HEK293 (cell line): ENCODE results near the gene CUL7.

Experiments
- GLIS2 ChIP-seq: fragments of 450-650 bp; formaldehyde crosslinking; IDR thresholded peaks from 2 replicates; pipeline ENCODE4 v1.5.1; 2016; ENCODE audit warnings: missing biosample characterization, missing genetic modification characterization
- HOXC10 ChIP-seq: sonication (generic); formaldehyde crosslinking; IDR thresholded peaks from 2 replicates; pipeline ENCODE4 v1.8.1; 2023; ENCODE audit warnings: mild to moderate bottlenecking, missing genetic modification reagents
- KLF8 ChIP-seq: fragments of 450-650 bp; formaldehyde crosslinking; IDR thresholded peaks from 2 replicates; pipeline ENCODE4 v1.5.1; 2016; ENCODE audit warnings: missing biosample characterization, missing genetic modification characterization
- KLF9 ChIP-seq: fragments of 450-650 bp; formaldehyde crosslinking; IDR thresholded peaks from 2 replicates; pipeline ENCODE4 v1.5.1; 2016; ENCODE audit warnings: missing biosample characterization, missing genetic modification characterization, low read depth
- MEIS1 ChIP-seq: sonication (generic); formaldehyde crosslinking; IDR thresholded peaks from 2 replicates; pipeline ENCODE4 v1.8.1; 2022; ENCODE audit warnings: missing genetic modification reagents, mild to moderate bottlenecking, borderline replicate concordance
- OVOL3 ChIP-seq: fragments of 450-650 bp; formaldehyde crosslinking; IDR thresholded peaks from 2 replicates; pipeline ENCODE4 v1.5.1; 2016; ENCODE audit warnings: missing biosample characterization, missing genetic modification characterization
- PBX3 ChIP-seq: sonication (generic); formaldehyde crosslinking; IDR thresholded peaks from 2 replicates; pipeline ENCODE4 v1.8.1; 2022; ENCODE audit warnings: mild to moderate bottlenecking, moderate library complexity, missing genetic modification reagents
- PRDM10 ChIP-seq: fragments of 450-650 bp; formaldehyde crosslinking; IDR thresholded peaks from 2 replicates; pipeline ENCODE4 v1.5.1; 2016; ENCODE audit warnings: missing biosample characterization, missing genetic modification characterization
- SCRT2 ChIP-seq: fragments of 450-650 bp; formaldehyde crosslinking; IDR thresholded peaks from 2 replicates; pipeline ENCODE4 v1.5.1; 2016; ENCODE audit warnings: missing biosample characterization, missing genetic modification characterization
- SETDB1 ChIP-seq: IDR thresholded peaks from one replicate; pipeline ENCODE4 v1.6.1; 2017; ENCODE audit warnings: mild to moderate bottlenecking, low read length, moderate library complexity, mixed read lengths; ENCODE audit not compliant: insufficient read length
- YY2 ChIP-seq: fragments of 450-650 bp; formaldehyde crosslinking; IDR thresholded peaks from 2 replicates; pipeline ENCODE4 v1.5.1; 2016; ENCODE audit warnings: missing biosample characterization, missing genetic modification characterization
- ZBTB20 ChIP-seq: fragments of 450-650 bp; formaldehyde crosslinking; IDR thresholded peaks from 2 replicates; pipeline ENCODE4 v1.5.1; 2016; ENCODE audit warnings: missing biosample characterization, missing genetic modification characterization
- ZBTB7A ChIP-seq: fragments of 450-650 bp; formaldehyde crosslinking; IDR thresholded peaks from 2 replicates; pipeline ENCODE4 v1.5.1; 2016; ENCODE audit warnings: low read depth, missing biosample characterization, missing genetic modification characterization
- ZEB2 ChIP-seq: fragments of 450-650 bp; formaldehyde crosslinking; IDR thresholded peaks from 2 replicates; pipeline ENCODE4 v1.5.1; 2016; ENCODE audit warnings: missing biosample characterization, missing genetic modification characterization
- ZFP37 ChIP-seq: fragments of 450-650 bp; formaldehyde crosslinking; IDR thresholded peaks from 2 replicates; pipeline ENCODE4 v1.5.1; 2016; ENCODE audit warnings: missing biosample characterization, missing genetic modification characterization
- ZNF114 ChIP-seq: fragments of 450-650 bp; formaldehyde crosslinking; IDR thresholded peaks from 2 replicates; pipeline ENCODE4 v1.5.0; 2017; ENCODE audit warnings: missing biosample characterization, missing genetic modification characterization
- ZNF121 ChIP-seq: fragments of 450-650 bp; formaldehyde crosslinking; IDR thresholded peaks from 2 replicates; pipeline ENCODE4 v1.5.1; 2016; ENCODE audit warnings: missing biosample characterization, missing genetic modification characterization
- ZNF140 ChIP-seq: fragments of 450-650 bp; formaldehyde crosslinking; IDR thresholded peaks from 2 replicates; pipeline ENCODE4 v1.5.1; 2016; ENCODE audit warnings: missing biosample characterization, missing genetic modification characterization
- ZNF157 ChIP-seq: fragments of 450-650 bp; formaldehyde crosslinking; IDR thresholded peaks from 2 replicates; pipeline ENCODE4 v1.5.1; 2016; ENCODE audit warnings: missing biosample characterization, missing genetic modification characterization
- ZNF174 ChIP-seq: fragments of 450-650 bp; formaldehyde crosslinking; IDR thresholded peaks from 2 replicates; pipeline ENCODE4 v1.5.0; 2017; ENCODE audit warnings: missing biosample characterization, mild to moderate bottlenecking, missing genetic modification characterization
- ZNF202 ChIP-seq: fragments of 450-650 bp; formaldehyde crosslinking; IDR thresholded peaks from 2 replicates; pipeline ENCODE4 v1.5.1; 2016; ENCODE audit warnings: missing biosample characterization, missing genetic modification characterization, borderline replicate concordance
- ZNF214 ChIP-seq: fragments of 450-650 bp; formaldehyde crosslinking; IDR thresholded peaks from 2 replicates; pipeline ENCODE4 v1.5.1; 2017; ENCODE audit warnings: missing biosample characterization, mild to moderate bottlenecking, missing genetic modification characterization, borderline replicate concordance
- ZNF223 ChIP-seq: fragments of 450-650 bp; formaldehyde crosslinking; IDR thresholded peaks from 2 replicates; pipeline ENCODE4 v1.5.1; 2016; ENCODE audit warnings: missing biosample characterization, missing genetic modification characterization
- ZNF266 ChIP-seq: fragments of 450-650 bp; formaldehyde crosslinking; IDR thresholded peaks from 2 replicates; pipeline ENCODE4 v1.5.1; 2016; ENCODE audit warnings: missing biosample characterization, missing genetic modification characterization, low read depth
- ZNF335 ChIP-seq: fragments of 450-650 bp; formaldehyde crosslinking; conservative IDR thresholded peaks from 2 replicates; pipeline ENCODE4 v1.5.1; 2016; ENCODE audit warnings: missing biosample characterization, missing genetic modification characterization
- ZNF354C ChIP-seq: fragments of 450-650 bp; formaldehyde crosslinking; IDR thresholded peaks from 2 replicates; pipeline ENCODE4 v1.5.1; 2016; ENCODE audit warnings: missing biosample characterization, missing genetic modification characterization, low read depth, borderline replicate concordance
- ZNF391 ChIP-seq: fragments of 450-650 bp; formaldehyde crosslinking; IDR thresholded peaks from 2 replicates; pipeline ENCODE4 v1.5.1; 2016; ENCODE audit warnings: low read depth, missing biosample characterization, missing genetic modification characterization, borderline replicate concordance
- ZNF473 ChIP-seq: fragments of 450-650 bp; formaldehyde crosslinking; IDR thresholded peaks from 2 replicates; pipeline ENCODE4 v1.5.1; 2017; ENCODE audit warnings: missing biosample characterization, missing genetic modification characterization
- ZNF561 ChIP-seq: fragments of 450-650 bp; IDR thresholded peaks from 2 replicates; pipeline ENCODE4 v1.5.1; 2018; ENCODE audit warnings: missing biosample characterization, missing genetic modification characterization, borderline replicate concordance
- ZNF624 ChIP-seq: fragments of 450-650 bp; formaldehyde crosslinking; IDR thresholded peaks from 2 replicates; pipeline ENCODE4 v1.5.1; 2017; ENCODE audit warnings: missing biosample characterization, missing genetic modification characterization
- ZNF654 ChIP-seq: fragments of 450-650 bp; formaldehyde crosslinking; IDR thresholded peaks from 2 replicates; pipeline ENCODE4 v1.5.1; 2016; ENCODE audit warnings: low read depth, missing biosample characterization, missing genetic modification characterization
- ZNF660 ChIP-seq: fragments of 450-650 bp; IDR thresholded peaks from 2 replicates; pipeline ENCODE4 v1.5.1; 2018; ENCODE audit warnings: missing biosample characterization, mild to moderate bottlenecking, missing genetic modification characterization
- ZNF704 ChIP-seq: fragments of 450-650 bp; formaldehyde crosslinking; IDR thresholded peaks from 2 replicates; pipeline ENCODE4 v1.5.1; 2016; ENCODE audit warnings: missing biosample characterization, missing genetic modification characterization
- ZNF76 ChIP-seq: fragments of 450-650 bp; formaldehyde crosslinking; IDR thresholded peaks from 2 replicates; pipeline ENCODE4; 2016; ENCODE audit warnings: low read depth, missing biosample characterization, missing genetic modification characterization, borderline replicate concordance
- ZNF830 ChIP-seq: fragments of 450-650 bp; IDR thresholded peaks from 2 replicates; pipeline ENCODE4 v1.5.0; 2018; ENCODE audit warnings: missing biosample characterization, missing genetic modification characterization, low read depth, mild to moderate bottlenecking, moderate library complexity
- ZNF837 ChIP-seq: fragments of 450-650 bp; formaldehyde crosslinking; IDR thresholded peaks from 2 replicates; pipeline ENCODE4 v1.5.1; 2016; ENCODE audit warnings: missing biosample characterization, missing genetic modification characterization
- ZSCAN23 ChIP-seq: fragments of 450-650 bp; formaldehyde crosslinking; IDR thresholded peaks from 2 replicates; pipeline ENCODE4 v1.5.1; 2016; ENCODE audit warnings: missing biosample characterization, missing genetic modification characterization

The CUL7 gene

GRCh38 chr6:43021270-43022047, 32.2 kb downstream of the CUL7 start, which contains the start of gene RRP36 (continued):
- no peak for TF ChIP-seq ZSCAN23 (tag by site-specific recombination)
- no peak for TF ChIP-seq PBX3
- no peak for TF ChIP-seq ZNF830 (tag by site-specific recombination)
- 0 out of 2 replicates have a peak, but pooled peaks have one; percentile 42 for TF ChIP-seq ZFP37 (tag by site-specific recombination)
- peak; percentile 51; the same call in 1 of the 2 replicates for TF ChIP-seq ZNF660 (tag by site-specific recombination)
- TF ChIP-seq ZNF624 (tag by site-specific recombination): no peak
- no peak for TF ChIP-seq HOXC10 (CRISPR knock-in tag)
- no peak for TF ChIP-seq ZNF837 (tag by site-specific recombination)
- no peak for TF ChIP-seq SETDB1
- no peak for TF ChIP-seq ZNF354C (tag by site-specific recombination)
- peak; percentile 42; the same call in 1 of the 2 replicates for TF ChIP-seq YY2 (tag by site-specific recombination)
- TF ChIP-seq ZNF157 (tag by site-specific recombination): no peak
- TF ChIP-seq ZNF140 (tag by site-specific recombination): no peak
- TF ChIP-seq ZNF121 (tag by site-specific recombination): no peak
- peak; percentile 55; the same call in 1 of the 2 replicates for TF ChIP-seq ZNF561 (tag by site-specific recombination)
- TF ChIP-seq PRDM10 (tag by site-specific recombination): peak; percentile 50
- TF ChIP-seq ZNF704 (tag by site-specific recombination): no peak
- TF ChIP-seq ZNF202 (tag by site-specific recombination): no peak
- no peak for TF ChIP-seq ZNF654 (tag by site-specific recombination)
- TF ChIP-seq ZNF266 (tag by site-specific recombination): no peak
- no peak for TF ChIP-seq ZNF473 (tag by site-specific recombination)
- peak; percentile 45; the same call in 1 of the 2 replicates for TF ChIP-seq ZNF76 (tag by site-specific recombination)
- peak; percentile 47; the same call in 1 of the 2 replicates for TF ChIP-seq KLF9 (tag by site-specific recombination)
- peak; percentile 93 for TF ChIP-seq ZNF335 (tag by site-specific recombination)
- peak; percentile 35; the same call in 1 of the 2 replicates for TF ChIP-seq ZNF391 (tag by site-specific recombination)
- TF ChIP-seq MEIS1 (CRISPR knock-in tag): no peak
- no peak for TF ChIP-seq ZNF214 (tag by site-specific recombination)
- peak; percentile 91 for TF ChIP-seq GLIS2 (tag by site-specific recombination)
- TF ChIP-seq SCRT2 (tag by site-specific recombination): no peak
- TF ChIP-seq ZNF223: no peak
- TF ChIP-seq ZBTB7A: no peak
- peak; percentile 18; the same call in 1 of the 2 replicates for TF ChIP-seq KLF8 (tag by site-specific recombination)
- no peak for TF ChIP-seq ZNF114
- TF ChIP-seq ZBTB20: peak; percentile 88
- no peak for TF ChIP-seq ZNF174 (tag by site-specific recombination)
- TF ChIP-seq ZEB2 (tag by site-specific recombination): peak; percentile 66
- no peak for TF ChIP-seq OVOL3 (tag by site-specific recombination)
